GM12878 (cell line): Measurements from ENCODE around the gene SESN1. TPM values are rescaled to one million over a fixed set of nuclear protein-coding genes. Genes with fewer than 3 reads are reported as not detected.

Source experiments
- ATAC-seq: fragments of 200-7000 bp; cut with Tn5 transposase; 3 replicates; pipeline ENCODE4 v1.9.1; 2020; ENCODE audit warnings: mild to moderate bottlenecking, moderate library complexity
- BruUV-seq: library from RNA; stranded (reverse); fragments of 400-500 nt; replicated peaks from 2 replicates; lab custom pipeline; 2021; lab: Mats Ljungman, UMichigan
- CTCF ChIA-PET: fragments of 300-600 bp; sonication (Branson Sonifier 250); formaldehyde crosslinking; extraction: SDS; loops from one replicate; lab custom pipeline; 2021; ENCODE audit warnings: inconsistent platforms; lab: Yijun Ruan, JAX
- POLR2A ChIA-PET: fragments of 350-600 bp; formaldehyde crosslinking; extraction: SDS; loops from one replicate; lab custom pipeline; 2021; ENCODE audit warnings: inconsistent platforms; lab: Charles Lee
- RAD21 ChIA-PET: fragments of 300-600 bp; sonication (Branson Sonifier 250); formaldehyde crosslinking; loops from one replicate; lab custom pipeline; 2023; ENCODE audit warnings: antibody characterized with exemption; ENCODE audit not compliant: unreplicated experiment; lab: Charles Lee
- SMC1A ChIA-PET: fragments of 300-600 bp; sonication (Branson Sonifier 250); formaldehyde crosslinking; loops from one replicate; lab custom pipeline; 2023; ENCODE audit not compliant: unreplicated experiment, uncharacterized antibody; lab: Charles Lee
- DNase-seq: peaks from one replicate; pipeline ENCODE4 v3.0.0-alpha.2; 2011; ENCODE audit warnings: low read depth, low spot score
- FAIRE-seq: peaks from 3 replicates; lab custom pipeline; 2011; peaks lifted over from hg19 to GRCh38; lab: Jason Lieb, UNC
- H2AFZ ChIP-seq: 2 replicates; pipeline ENCODE4 v1.6.0; 2011; ENCODE audit warnings: low read depth, low read length, control low read depth; ENCODE audit not compliant: control insufficient read depth
- H3K27ac ChIP-seq: 2 replicates; pipeline ENCODE4 v1.5.1; 2011; ENCODE audit warnings: control low read depth; ENCODE audit not compliant: control insufficient read depth, insufficient read depth
- H3K27me3 ChIP-seq, 2 experiments: replicated peaks in 1 of 2; 2 replicates each; pipeline versions ENCODE4 v1.6.0 to v1.6.1; 2011; ENCODE audit warnings: low read length in 1 of 2; ENCODE audit not compliant: control insufficient read depth in 2 of 2, insufficient read depth in 2 of 2
- H3K36me3 ChIP-seq, 2 experiments: 2 replicates each; pipeline ENCODE4 v1.5.1; 2011; ENCODE audit warnings: low read length in 1 of 2; ENCODE audit not compliant: control insufficient read depth in 2 of 2, insufficient read depth in 2 of 2
- H3K4me1 ChIP-seq: 2 replicates; pipeline ENCODE4 v1.6.1; 2011; ENCODE audit warnings: mild to moderate bottlenecking, low read length, moderate library complexity, mixed read lengths; ENCODE audit not compliant: control insufficient read depth, insufficient read depth
- H3K4me2 ChIP-seq: 2 replicates; pipeline ENCODE4 v1.6.0; 2011; ENCODE audit warnings: control low read depth; ENCODE audit not compliant: control insufficient read depth, insufficient read depth
- H3K4me3 ChIP-seq: fragments of 200-600 bp; sonication (generic); 2 replicates; pipeline ENCODE4 v1.5.1; 2016
- H3K79me2 ChIP-seq: 2 replicates; pipeline ENCODE4 v1.6.0; 2011; ENCODE audit warnings: low read length; ENCODE audit not compliant: control insufficient read depth, insufficient read depth
- H3K9ac ChIP-seq: 2 replicates; pipeline ENCODE4 v1.8.0; 2011; ENCODE audit warnings: low read length, control low read depth, mixed read lengths; ENCODE audit not compliant: control insufficient read depth, insufficient read depth
- H3K9me3 ChIP-seq: replicated peaks from 3 replicates; pipeline ENCODE4 v1.5.1; 2011; ENCODE audit warnings: mild to moderate bottlenecking, low read length; ENCODE audit not compliant: control insufficient read depth, insufficient read depth
- H4K20me1 ChIP-seq: 2 replicates; pipeline ENCODE4 v1.6.0; 2011; ENCODE audit not compliant: control insufficient read depth, insufficient read depth
- ATF7 ChIP-seq: fragments of 450-650 bp; IDR thresholded peaks from 2 replicates; pipeline ENCODE4 v1.6.1; 2016; ENCODE audit warnings: low read depth, mild to moderate bottlenecking
- CHD2 ChIP-seq: IDR thresholded peaks from 2 replicates; pipeline ENCODE4 v1.6.1; 2011; ENCODE audit warnings: low read depth, low read length, improper control_type of control experiment, borderline replicate concordance
- JUNB ChIP-seq: IDR thresholded peaks from 2 replicates; pipeline ENCODE4 v1.6.1; 2016; ENCODE audit warnings: antibody characterized with exemption, mild to moderate bottlenecking
- MEF2A ChIP-seq: IDR thresholded peaks from 2 replicates; pipeline ENCODE4 v1.6.1; 2011; ENCODE audit warnings: low read depth, mild to moderate bottlenecking, low read length, moderate library complexity; ENCODE audit not compliant: insufficient read depth
- MEF2B ChIP-seq: fragments of 450-650 bp; IDR thresholded peaks from 2 replicates; pipeline ENCODE4 v1.6.1; 2018; ENCODE audit warnings: mild to moderate bottlenecking, moderate library complexity; ENCODE audit not compliant: partially characterized antibody, poor library complexity, severe bottlenecking
- NR2F1 ChIP-seq: fragments of 450-650 bp; conservative IDR thresholded peaks from 2 replicates; pipeline ENCODE4 v1.6.1; 2017; ENCODE audit warnings: mild to moderate bottlenecking
- SPI1 ChIP-seq: IDR thresholded peaks from 2 replicates; pipeline ENCODE4 v1.6.1; 2011; ENCODE audit warnings: low read depth, mild to moderate bottlenecking, low read length, moderate library complexity, borderline replicate concordance; ENCODE audit not compliant: insufficient read depth
- TCF3 ChIP-seq: IDR thresholded peaks from 2 replicates; pipeline ENCODE4 v1.6.1; 2012; ENCODE audit warnings: low read depth, mild to moderate bottlenecking, low read length, borderline replicate concordance; ENCODE audit not compliant: insufficient read depth
- USF1 ChIP-seq: IDR thresholded peaks from 2 replicates; pipeline ENCODE4 v1.6.1; 2011; ENCODE audit warnings: borderline replicate concordance, low read depth, mild to moderate bottlenecking, moderate library complexity, mixed read lengths, low read length; ENCODE audit not compliant: insufficient read depth; ENCODE audit errors: extremely low read length
- in situ Hi-C: fragments of 300-500 bp; cut with MboI; formaldehyde crosslinking; loops from 9 replicates; pipeline ENCODE4 v1.14.3; 2018; ENCODE audit warnings: mixed read lengths
- intact Hi-C: fragments of 100-400 bp; cut with micrococcal nuclease; formaldehyde crosslinking; loops from one replicate; pipeline ENCODE4 v1.14.2; 2022; ENCODE audit not compliant: unreplicated experiment
- polyA plus RNA-seq, 11 experiments: library from polyadenylated mRNA; depleted of rRNA in 4 of 11; unstranded in 6 of 11; stranded (reverse) in 5 of 11; fragments of >200 nt; fragmentation: Nextera tagmentation in 4 of 11; fragmentation: Illumina TruSeq in 1 of 11; extraction: Ambion mirVana in 4 of 11; extraction: Trizol in 1 of 11; gene quantifications; 1 replicate in 1 of 11; 2 replicates in 10 of 11; pipeline versions ENCODE4 v1.2.1 to v1.2.3, GENCODE V29; 2011 to 2016; ENCODE audit warnings: inconsistent platforms in 2 of 11, missing spikeins in 2 of 11, low read depth in 1 of 11
- total RNA-seq, 4 experiments: library from RNA; depleted of rRNA in 3 of 4; stranded (reverse); fragments of >200 nt in 3 of 4; fragmentation: Illumina TruSeq in 1 of 4; extraction: Trizol in 1 of 4; gene quantifications; 2 replicates each; pipeline versions ENCODE4 v1.2.1 to v1.2.3, GENCODE V29; 2013 to 2021
- TF ChIP-seq, protein P1 (sequence below): IDR thresholded peaks from 2 replicates; pipeline ENCODE4 v1.6.1; 2011; ENCODE audit warnings: mild to moderate bottlenecking, low read depth, low read length, moderate library complexity; ENCODE audit not compliant: insufficient replicate concordance
- TF ChIP-seq, protein P2 (sequence below): fragments of 450-650 bp; formaldehyde crosslinking; IDR thresholded peaks from 2 replicates; pipeline ENCODE4 v1.4.0; 2022; ENCODE audit warnings: mild to moderate bottlenecking, moderate library complexity
- TF ChIP-seq, protein P3 (sequence below): IDR thresholded peaks from 2 replicates; pipeline ENCODE4 v1.6.1; 2012; ENCODE audit warnings: mild to moderate bottlenecking, low read depth, low read length

Gene SESN1
- total and polyA plus RNA-seq, 10 of the 15 experiments (the other 5 are each of a cell fraction or from before 2014, with no cell fraction given) = 1.3 to 13.0 (median 3.3) TPM

- ChIA-PET CTCF (interaction anchor here (1.0 to 3.6 kb wide), 3 partner anchors 19 to 42 kb away, joined by 3 to 13 read pairs (median 4); no protein-coding TSS in a partner anchor), RAD21 (interaction anchor here (2.4 kb wide), 1 partner anchor 23 kb away, joined by 10 read pairs; no protein-coding TSS in a partner anchor), SMC1A (interaction anchor here (1.3 kb wide), 1 partner anchor 12 kb away, joined by 4 read pairs; no protein-coding TSS in a partner anchor), POLR2A (no interaction called here)
- H3K4me2 ChIP-seq = no peak overlapping the region
- H3K9ac ChIP-seq = no peak overlapping the region
- intact Hi-C loops (no loop called here), in situ Hi-C loops (no loop called here)
- H3K27me3 ChIP-seq = no peaks in the 10 kb centered on the region; a peak in 1 of 4 replicates
- no peaks in the 10 kb centered on the region for H4K20me1 ChIP-seq
- H2AFZ ChIP-seq = no peak overlapping the region
- FAIRE-seq (no peak), DNase-seq (no peak), ATAC-seq (peak; percentile 72)
- no peaks in the 10 kb centered on the region for H3K79me2 ChIP-seq
- BruUV-seq = no TSS peak
- peaks cover 14% of the 10 kb centered on the region for H3K4me1 ChIP-seq
- no peak overlapping the region for H3K27ac ChIP-seq
- no peaks in the 10 kb centered on the region for H3K9me3 ChIP-seq
- no peaks in the 10 kb centered on the region for H3K36me3 ChIP-seq
- H3K4me3 ChIP-seq = no peak overlapping the region
- TF ChIP-seq, protein P1, sequence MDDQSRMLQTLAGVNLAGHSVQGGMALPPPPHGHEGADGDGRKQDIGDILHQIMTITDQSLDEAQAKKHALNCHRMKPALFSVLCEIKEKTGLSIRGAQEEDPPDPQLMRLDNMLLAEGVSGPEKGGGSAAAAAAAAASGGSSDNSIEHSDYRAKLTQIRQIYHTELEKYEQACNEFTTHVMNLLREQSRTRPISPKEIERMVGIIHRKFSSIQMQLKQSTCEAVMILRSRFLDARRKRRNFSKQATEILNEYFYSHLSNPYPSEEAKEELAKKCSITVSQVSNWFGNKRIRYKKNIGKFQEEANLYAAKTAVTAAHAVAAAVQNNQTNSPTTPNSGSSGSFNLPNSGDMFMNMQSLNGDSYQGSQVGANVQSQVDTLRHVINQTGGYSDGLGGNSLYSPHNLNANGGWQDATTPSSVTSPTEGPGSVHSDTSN = no peak
- TF ChIP-seq, protein P2, sequence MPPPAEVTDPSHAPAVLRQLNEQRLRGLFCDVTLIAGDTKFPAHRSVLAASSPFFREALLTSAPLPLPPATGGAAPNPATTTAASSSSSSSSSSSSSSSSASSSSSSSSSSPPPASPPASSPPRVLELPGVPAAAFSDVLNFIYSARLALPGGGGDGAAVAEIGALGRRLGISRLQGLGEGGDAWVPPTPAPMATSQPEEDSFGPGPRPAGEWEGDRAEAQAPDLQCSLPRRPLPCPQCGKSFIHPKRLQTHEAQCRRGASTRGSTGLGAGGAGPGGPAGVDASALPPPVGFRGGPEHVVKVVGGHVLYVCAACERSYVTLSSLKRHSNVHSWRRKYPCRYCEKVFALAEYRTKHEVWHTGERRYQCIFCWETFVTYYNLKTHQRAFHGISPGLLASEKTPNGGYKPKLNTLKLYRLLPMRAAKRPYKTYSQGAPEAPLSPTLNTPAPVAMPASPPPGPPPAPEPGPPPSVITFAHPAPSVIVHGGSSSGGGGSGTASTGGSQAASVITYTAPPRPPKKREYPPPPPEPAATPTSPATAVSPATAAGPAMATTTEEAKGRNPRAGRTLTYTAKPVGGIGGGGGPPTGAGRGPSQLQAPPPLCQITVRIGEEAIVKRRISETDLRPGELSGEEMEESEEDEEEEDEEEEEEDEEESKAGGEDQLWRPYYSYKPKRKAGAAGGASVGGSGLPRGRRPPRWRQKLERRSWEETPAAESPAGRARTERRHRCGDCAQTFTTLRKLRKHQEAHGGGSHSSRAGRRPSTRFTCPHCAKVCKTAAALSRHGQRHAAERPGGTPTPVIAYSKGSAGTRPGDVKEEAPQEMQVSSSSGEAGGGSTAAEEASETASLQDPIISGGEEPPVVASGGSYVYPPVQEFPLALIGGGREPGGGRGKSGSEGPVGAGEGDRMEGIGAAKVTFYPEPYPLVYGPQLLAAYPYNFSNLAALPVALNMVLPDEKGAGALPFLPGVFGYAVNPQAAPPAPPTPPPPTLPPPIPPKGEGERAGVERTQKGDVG (CRISPR knock-in tag) = no peak
- TF ChIP-seq ATF7 (0 out of 2 replicates have a peak, but pooled peaks have one; percentile 27), USF1 (no peak), SPI1 (peak; percentile 47; the same call in 1 of the 2 replicates), MEF2B (peak; percentile 82), CHD2 (no peak), NR2F1 (no peak), TCF3 (no peak), JUNB (no peak), MEF2A (peak; percentile 93)
- TF ChIP-seq, protein P3, sequence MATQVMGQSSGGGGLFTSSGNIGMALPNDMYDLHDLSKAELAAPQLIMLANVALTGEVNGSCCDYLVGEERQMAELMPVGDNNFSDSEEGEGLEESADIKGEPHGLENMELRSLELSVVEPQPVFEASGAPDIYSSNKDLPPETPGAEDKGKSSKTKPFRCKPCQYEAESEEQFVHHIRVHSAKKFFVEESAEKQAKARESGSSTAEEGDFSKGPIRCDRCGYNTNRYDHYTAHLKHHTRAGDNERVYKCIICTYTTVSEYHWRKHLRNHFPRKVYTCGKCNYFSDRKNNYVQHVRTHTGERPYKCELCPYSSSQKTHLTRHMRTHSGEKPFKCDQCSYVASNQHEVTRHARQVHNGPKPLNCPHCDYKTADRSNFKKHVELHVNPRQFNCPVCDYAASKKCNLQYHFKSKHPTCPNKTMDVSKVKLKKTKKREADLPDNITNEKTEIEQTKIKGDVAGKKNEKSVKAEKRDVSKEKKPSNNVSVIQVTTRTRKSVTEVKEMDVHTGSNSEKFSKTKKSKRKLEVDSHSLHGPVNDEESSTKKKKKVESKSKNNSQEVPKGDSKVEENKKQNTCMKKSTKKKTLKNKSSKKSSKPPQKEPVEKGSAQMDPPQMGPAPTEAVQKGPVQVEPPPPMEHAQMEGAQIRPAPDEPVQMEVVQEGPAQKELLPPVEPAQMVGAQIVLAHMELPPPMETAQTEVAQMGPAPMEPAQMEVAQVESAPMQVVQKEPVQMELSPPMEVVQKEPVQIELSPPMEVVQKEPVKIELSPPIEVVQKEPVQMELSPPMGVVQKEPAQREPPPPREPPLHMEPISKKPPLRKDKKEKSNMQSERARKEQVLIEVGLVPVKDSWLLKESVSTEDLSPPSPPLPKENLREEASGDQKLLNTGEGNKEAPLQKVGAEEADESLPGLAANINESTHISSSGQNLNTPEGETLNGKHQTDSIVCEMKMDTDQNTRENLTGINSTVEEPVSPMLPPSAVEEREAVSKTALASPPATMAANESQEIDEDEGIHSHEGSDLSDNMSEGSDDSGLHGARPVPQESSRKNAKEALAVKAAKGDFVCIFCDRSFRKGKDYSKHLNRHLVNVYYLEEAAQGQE = no peak
These were observed 42.5 kb downstream of the SESN1 start for GRCh38 chr6:109052018-109052651.
